AG04449 (cell line): Measurements from ENCODE around the gene ARPC4.

Experiments used
- CTCF ChIA-PET: fragments of 350-600 bp; formaldehyde crosslinking; extraction: SDS; loops from one replicate; lab custom pipeline; 2021; ENCODE audit warnings: antibody characterized with exemption; lab: Yijun Ruan, JAX
- POLR2A ChIA-PET: fragments of 400-600, 350-600 bp; formaldehyde crosslinking; extraction: SDS; loops from one replicate; lab custom pipeline; 2020; ENCODE audit warnings: antibody characterized with exemption, inconsistent platforms; lab: Yijun Ruan, JAX
- DNase-seq: peaks from one replicate; pipeline ENCODE4 v3.0.0-alpha.2; 2010; ENCODE audit warnings: low read depth, low spot score
- H3K4me3 ChIP-seq: 2 replicates; pipeline ENCODE4 v1.5.1; 2011; ENCODE audit warnings: low read depth, mild to moderate bottlenecking, control low read depth, low read length
- TF ChIP-seq, protein P1 (sequence below): IDR thresholded peaks from one replicate; pipeline ENCODE4 v1.5.1; 2011; ENCODE audit warnings: mild to moderate bottlenecking, moderate library complexity, low read length, control low read depth, inconsistent platforms; ENCODE audit not compliant: insufficient read depth; ENCODE audit errors: missing control alignments

The ARPC4 gene

DNA sequence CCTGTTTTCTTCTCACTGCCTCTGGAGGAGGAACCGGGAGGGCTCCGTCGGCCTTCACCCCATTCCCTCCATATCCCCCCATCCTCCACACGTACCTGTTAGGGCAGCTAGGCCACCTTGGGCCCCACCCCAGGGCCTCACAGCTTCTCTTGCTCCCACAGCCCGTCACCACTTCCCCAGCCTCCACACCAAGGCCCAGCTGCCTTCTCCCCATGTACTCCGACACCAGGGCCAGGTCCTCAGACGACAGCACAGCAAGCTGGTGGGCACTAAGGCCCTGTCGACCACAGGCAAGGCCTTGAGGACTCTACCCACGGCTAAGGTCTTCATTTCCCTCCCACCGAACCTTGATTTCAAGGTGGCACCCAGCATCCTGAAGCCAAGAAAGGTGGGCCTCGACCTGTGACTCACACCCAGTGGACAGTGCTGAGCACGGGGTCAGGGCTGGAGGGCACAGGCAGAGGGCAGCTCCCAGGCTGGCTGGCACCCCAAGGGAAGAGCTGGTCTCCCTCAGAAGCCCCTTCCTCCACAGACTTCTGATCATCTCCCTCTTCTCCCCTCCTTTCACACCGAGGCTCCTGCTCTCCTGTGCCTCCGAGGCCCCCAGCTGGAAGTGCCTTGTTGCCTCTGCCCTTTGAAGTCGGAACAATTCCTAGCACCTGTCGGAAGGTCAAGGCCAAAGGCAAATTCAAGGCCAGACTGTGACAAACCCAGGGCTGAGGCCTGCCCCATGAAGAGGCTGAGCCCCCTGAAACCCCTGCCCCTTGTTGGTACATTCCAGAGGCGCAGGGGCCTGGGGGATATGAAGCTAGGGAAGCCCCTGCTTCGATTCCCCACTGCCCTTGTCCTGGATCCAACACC lies 41.9 kb downstream of the ARPC4 start:
- POLR2A ChIA-PET: no interaction called here
- CTCF ChIA-PET: interaction anchor here (1.3 kb wide), 2 partner anchors 112 to 117 kb away, joined by 3 to 6 read pairs; no protein-coding TSS in a partner anchor
- DNase-seq: no peak
- TF ChIP-seq, protein P1, sequence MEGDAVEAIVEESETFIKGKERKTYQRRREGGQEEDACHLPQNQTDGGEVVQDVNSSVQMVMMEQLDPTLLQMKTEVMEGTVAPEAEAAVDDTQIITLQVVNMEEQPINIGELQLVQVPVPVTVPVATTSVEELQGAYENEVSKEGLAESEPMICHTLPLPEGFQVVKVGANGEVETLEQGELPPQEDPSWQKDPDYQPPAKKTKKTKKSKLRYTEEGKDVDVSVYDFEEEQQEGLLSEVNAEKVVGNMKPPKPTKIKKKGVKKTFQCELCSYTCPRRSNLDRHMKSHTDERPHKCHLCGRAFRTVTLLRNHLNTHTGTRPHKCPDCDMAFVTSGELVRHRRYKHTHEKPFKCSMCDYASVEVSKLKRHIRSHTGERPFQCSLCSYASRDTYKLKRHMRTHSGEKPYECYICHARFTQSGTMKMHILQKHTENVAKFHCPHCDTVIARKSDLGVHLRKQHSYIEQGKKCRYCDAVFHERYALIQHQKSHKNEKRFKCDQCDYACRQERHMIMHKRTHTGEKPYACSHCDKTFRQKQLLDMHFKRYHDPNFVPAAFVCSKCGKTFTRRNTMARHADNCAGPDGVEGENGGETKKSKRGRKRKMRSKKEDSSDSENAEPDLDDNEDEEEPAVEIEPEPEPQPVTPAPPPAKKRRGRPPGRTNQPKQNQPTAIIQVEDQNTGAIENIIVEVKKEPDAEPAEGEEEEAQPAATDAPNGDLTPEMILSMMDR: no peak
- H3K4me3 ChIP-seq: no peak overlapping the region

- CTCF ChIA-PET: interaction anchor here (0.6 to 2.2 kb wide), 4 partner anchors 19 to 171 kb away, joined by 3 to 8 read pairs (median 4); no protein-coding TSS in a partner anchor
- DNase-seq: no peak
- POLR2A ChIA-PET: no interaction called here
Measured at GRCh38 chr3:9837701-9838582, 45.1 kb downstream of the ARPC4 start.

GRCh38 chr3:9838856-9839255 lies 46.0 kb downstream of the ARPC4 start:
- no peak for DNase-seq
- CTCF ChIA-PET: interaction anchor here (1.1 to 2.7 kb wide), 4 partner anchors 7 to 170 kb away, joined by 3 to 12 read pairs (median 6); no protein-coding TSS in a partner anchor
- TF ChIP-seq, protein P1: no peak
- no peak overlapping the region for H3K4me3 ChIP-seq
- POLR2A ChIA-PET: no interaction called here

More at GRCh38 chr3:9837701-9838582, 45.1 kb downstream of the ARPC4 start:
- no peak overlapping the region for H3K4me3 ChIP-seq
- TF ChIP-seq, protein P1: no peak

DNA sequence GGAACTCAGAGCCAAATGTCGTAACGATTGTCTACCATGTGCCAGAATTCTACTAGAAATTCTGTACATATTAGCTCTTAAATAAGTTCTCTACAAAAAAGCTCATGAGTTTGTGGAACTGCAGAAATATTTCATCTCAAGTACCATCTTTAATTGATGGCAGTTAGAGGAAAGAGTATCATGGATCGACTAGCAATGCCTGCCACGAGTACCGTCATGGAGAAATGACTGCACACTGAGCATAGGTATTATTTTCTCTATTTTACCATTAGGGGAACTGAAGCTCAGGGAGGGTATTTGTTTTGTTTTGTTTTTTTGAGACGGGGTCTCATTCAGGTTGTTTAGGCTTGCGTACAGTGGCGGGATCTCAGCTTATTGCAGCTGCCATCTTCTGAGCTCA lies 48.1 kb downstream of the ARPC4 start:
- H3K4me3 ChIP-seq: no peak overlapping the region
- TF ChIP-seq, protein P1: no peak
- ChIA-PET POLR2A (interaction anchor here (0.6 kb wide), 1 partner anchor 43 kb away, joined by 4 read pairs; no protein-coding TSS in a partner anchor), CTCF (interaction anchor here (1.8 to 2.7 kb wide), 3 partner anchors 8 to 106 kb away, joined by 9 to 13 read pairs (median 12); no protein-coding TSS in a partner anchor)
- DNase-seq: no peak

DNA sequence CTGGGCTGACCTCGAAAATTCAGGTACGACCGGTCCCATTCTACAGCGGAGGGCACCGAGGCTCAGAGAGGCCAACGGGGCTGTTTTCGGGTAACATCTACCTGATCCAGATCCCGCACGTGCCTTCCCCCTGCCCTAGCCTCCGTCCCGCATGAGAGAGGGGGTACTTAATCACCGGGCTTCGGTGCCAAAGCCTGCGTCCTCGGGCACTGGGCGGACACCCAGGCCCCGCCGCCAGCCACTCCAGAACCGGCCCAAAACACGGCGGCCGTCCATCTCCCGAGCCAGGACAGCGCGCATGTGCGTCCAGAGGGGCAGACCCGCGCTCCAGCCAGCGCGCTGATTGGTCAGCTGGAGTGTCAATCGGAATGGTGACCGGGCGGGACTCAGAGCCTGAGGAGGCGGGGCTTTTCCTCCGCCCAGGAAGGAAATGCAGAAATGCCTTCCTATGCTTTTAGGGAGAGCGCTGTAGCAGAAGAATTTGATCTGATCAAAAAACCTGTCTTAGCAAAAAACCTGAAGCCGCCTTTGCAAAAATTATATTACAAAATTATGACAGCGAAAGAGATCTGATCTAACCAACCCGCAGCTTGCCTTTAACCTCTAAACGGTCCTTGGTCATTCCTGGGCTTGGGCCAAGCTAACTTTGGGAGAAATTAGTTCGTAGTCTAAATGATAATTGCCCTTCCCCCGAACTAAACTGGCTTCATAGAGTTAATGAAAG lies 51.0 kb downstream of the ARPC4 start, which contains the start of gene RPUSD3:
Gene RPUSD3 (minus strand): TSS at position 294 of the 724 bp plus-strand sequence. CDS start 18 bp downstream, at position 276.
- TF ChIP-seq, protein P1: no peak
- H3K4me3 ChIP-seq: peak within 1 kb of the TSS; percentile 94
- POLR2A ChIA-PET: interaction anchor here (1.0 to 1.8 kb wide), 6 partner anchors 12 to 103 kb away, joined by 3 to 7 read pairs (median 4); partner anchors contain the start of gene ARPC4
- DNase-seq: peak; percentile 55
- CTCF ChIA-PET: interaction anchor here (0.7 to 4.2 kb wide), 8 partner anchors 14 to 129 kb away, joined by 3 to 42 read pairs (median 4); partner anchors contain the start of gene CRELD1
